SK-N-SH (cell line): ENCODE data around the gene SLC25A48. TPM values are rescaled to one million over a fixed set of nuclear protein-coding genes. Genes with fewer than 3 reads are reported as not detected.

Experiments used
- CTCF ChIA-PET: fragments of 300-600, 350-600 bp; formaldehyde crosslinking; extraction: SDS; loops from one replicate; lab custom pipeline; 2021; lab: Yijun Ruan, JAX
- POLR2A ChIA-PET: fragments of 350-600 bp; sonication (Branson Sonifier 250); formaldehyde crosslinking; extraction: SDS; loops from one replicate; lab custom pipeline; 2020; ENCODE audit warnings: antibody characterized with exemption, inconsistent platforms; lab: Yijun Ruan, JAX
- DNase-seq: peaks from one replicate; pipeline ENCODE4 v3.0.0; 2012
- H2AFZ ChIP-seq: fragments of 200-600 bp; sonication (generic); 2 replicates; pipeline ENCODE4 v1.8.1; 2016; ENCODE audit warnings: antibody characterized with exemption, mild to moderate bottlenecking, low read depth
- H3F3A ChIP-seq: fragments of 200-600 bp; sonication (generic); replicated peaks from 2 replicates; pipeline ENCODE3; 2016; ENCODE audit warnings: antibody characterized with exemption, mild to moderate bottlenecking; ENCODE audit not compliant: insufficient read depth
- H3K27ac ChIP-seq, 2 experiments: fragments of 200-500 bp in 1 of 2; fragments of 200-600 bp in 1 of 2; sonication (Bioruptor generic) in 1 of 2; sonication (generic), shearing (Covaris generic) in 1 of 2; 2 replicates each; pipeline versions ENCODE4 v1.5.1 to v1.6.1; 2014 to 2016; ENCODE audit warnings: low read depth in 2 of 2, inconsistent platforms in 1 of 2, low read length in 1 of 2, mild to moderate bottlenecking in 1 of 2, mixed read lengths in 1 of 2
- H3K27me3 ChIP-seq: fragments of 200-600 bp; sonication (generic), shearing (Covaris generic); 2 replicates; pipeline ENCODE4 v1.6.1; 2016; ENCODE audit warnings: mixed run types; ENCODE audit not compliant: insufficient read depth
- H3K36me3 ChIP-seq, 2 experiments: fragments of 200-500 bp in 1 of 2; fragments of 200-600 bp in 1 of 2; sonication (Bioruptor generic) in 1 of 2; sonication (generic) in 1 of 2; replicated peaks in 1 of 2; 2 replicates each; pipeline versions ENCODE3 to v1.5.1; 2014 to 2016; ENCODE audit warnings: low read length in 1 of 2, mild to moderate bottlenecking in 1 of 2; ENCODE audit not compliant: insufficient read depth in 2 of 2, control insufficient read depth in 1 of 2
- H3K4me1 ChIP-seq, 2 experiments: fragments of 200-500 bp in 1 of 2; fragments of 200-600 bp in 1 of 2; sonication (Bioruptor generic) in 1 of 2; sonication (generic), shearing (Covaris generic) in 1 of 2; 2 replicates each; pipeline versions ENCODE4 v1.5.1 to v1.6.1; 2014 to 2016; ENCODE audit warnings: low read depth in 1 of 2, low read length in 1 of 2, mixed run types in 1 of 2; ENCODE audit not compliant: insufficient read depth in 2 of 2, control insufficient read depth in 1 of 2
- H3K4me2 ChIP-seq: fragments of 200-600 bp; sonication (generic), shearing (Covaris generic); 2 replicates; pipeline ENCODE4 v1.6.1; 2017; ENCODE audit warnings: mixed run types
- H3K4me3 ChIP-seq, 2 experiments: fragments of 200-500 bp in 1 of 2; fragments of 200-600 bp in 1 of 2; sonication (Bioruptor generic) in 1 of 2; sonication (generic), shearing (Covaris generic) in 1 of 2; 2 replicates each; pipeline versions ENCODE4 v1.5.1 to v1.8.1; 2014 to 2016; ENCODE audit warnings: low read depth in 2 of 2, inconsistent platforms in 1 of 2, low read length in 1 of 2, mild to moderate bottlenecking in 1 of 2, mixed read lengths in 1 of 2, moderate library complexity in 1 of 2
- H3K79me2 ChIP-seq: fragments of 200-600 bp; sonication (generic); 2 replicates; pipeline ENCODE4 v1.8.1; 2017; ENCODE audit warnings: mild to moderate bottlenecking; ENCODE audit not compliant: insufficient read depth
- H3K9ac ChIP-seq: fragments of 200-600 bp; sonication (generic); 2 replicates; pipeline ENCODE4 v1.6.1; 2017; ENCODE audit warnings: mixed run types
- H3K9me2 ChIP-seq: fragments of 200-600 bp; sonication (generic); 2 replicates; pipeline ENCODE4 v1.6.1; 2017; ENCODE audit warnings: mixed run types
- H3K9me3 ChIP-seq: fragments of 200-600 bp; sonication (generic); 2 replicates; pipeline ENCODE4 v1.6.1; 2017; ENCODE audit warnings: mixed run types, mild to moderate bottlenecking, moderate library complexity
- H4K20me1 ChIP-seq: fragments of 200-600 bp; sonication (generic); 2 replicates; pipeline ENCODE4 v1.6.1; 2017; ENCODE audit warnings: mild to moderate bottlenecking, mixed run types; ENCODE audit not compliant: insufficient read depth
- CHD2 ChIP-seq: fragments of 150-350 bp; IDR thresholded peaks from 2 replicates; pipeline ENCODE4 v1.6.1; 2018; ENCODE audit warnings: low read length; ENCODE audit not compliant: partially characterized antibody
- ELF1 ChIP-seq: IDR thresholded peaks from 2 replicates; pipeline ENCODE4 v1.4.0; 2012
- EZH2phosphoT487 ChIP-seq: fragments of 200-600 bp; sonication (generic); IDR thresholded peaks from 2 replicates; pipeline ENCODE4 v1.6.1; 2017; ENCODE audit warnings: low read depth, mixed run types, mild to moderate bottlenecking, antibody characterized with exemption, moderate library complexity, borderline replicate concordance
- FOXJ3 ChIP-seq: sonication (generic); formaldehyde crosslinking; IDR thresholded peaks from 2 replicates; pipeline ENCODE4 v1.5.1; 2020; ENCODE audit warnings: mild to moderate bottlenecking, missing genetic modification reagents
- FOXM1 ChIP-seq: IDR thresholded peaks from 2 replicates; pipeline ENCODE4 v1.4.0; 2012; ENCODE audit warnings: low read depth, mild to moderate bottlenecking
- GABPA ChIP-seq: IDR thresholded peaks from 2 replicates; pipeline ENCODE4 v1.4.0; 2012; ENCODE audit warnings: low read depth, mild to moderate bottlenecking
- GATA2 ChIP-seq: sonication (generic); formaldehyde crosslinking; IDR thresholded peaks from 2 replicates; pipeline ENCODE4 v1.5.0; 2020; ENCODE audit warnings: mild to moderate bottlenecking, missing genetic modification reagents
- MAX ChIP-seq: IDR thresholded peaks from 2 replicates; pipeline ENCODE4 v1.4.0; 2012; ENCODE audit warnings: low read depth
- MEF2A ChIP-seq: IDR thresholded peaks from 2 replicates; pipeline ENCODE4 v1.4.0; 2012; ENCODE audit warnings: low read depth, borderline replicate concordance
- MXI1 ChIP-seq: IDR thresholded peaks from 2 replicates; pipeline ENCODE4 v1.6.1; 2012; ENCODE audit warnings: mild to moderate bottlenecking, low read depth, low read length, improper control_type of control experiment
- NRF1 ChIP-seq: IDR thresholded peaks from 2 replicates; pipeline ENCODE4 v1.6.1; 2012; ENCODE audit warnings: low read depth, mild to moderate bottlenecking, low read length
- PBX3 ChIP-seq: IDR thresholded peaks from 2 replicates; pipeline ENCODE4; 2012
- POLR2AphosphoS5 ChIP-seq: IDR thresholded peaks from 2 replicates; pipeline ENCODE4 v1.6.1; 2012; ENCODE audit warnings: low read depth, low read length
- RAD21 ChIP-seq: IDR thresholded peaks from 2 replicates; pipeline ENCODE4 v1.6.1; 2012; ENCODE audit warnings: mild to moderate bottlenecking, low read length
- RCOR1 ChIP-seq: fragments of 150-350 bp; IDR thresholded peaks from 2 replicates; pipeline ENCODE4 v1.6.1; 2017; ENCODE audit warnings: antibody characterized with exemption, low read length
- REST ChIP-seq: IDR thresholded peaks from 2 replicates; pipeline ENCODE4 v1.6.1; 2012; ENCODE audit warnings: mild to moderate bottlenecking, low read depth, low read length, moderate library complexity
- SIN3A ChIP-seq: IDR thresholded peaks from 2 replicates; pipeline ENCODE4 v1.6.1; 2012; ENCODE audit warnings: low read depth, mild to moderate bottlenecking, low read length, moderate library complexity, borderline replicate concordance
- TAF1 ChIP-seq: IDR thresholded peaks from 2 replicates; pipeline ENCODE4 v1.6.1; 2012; ENCODE audit warnings: low read depth, mild to moderate bottlenecking, low read length, moderate library complexity, borderline replicate concordance
- TCF12 ChIP-seq: IDR thresholded peaks from 2 replicates; pipeline ENCODE4 v1.4.0; 2012
- TEAD4 ChIP-seq: IDR thresholded peaks from 2 replicates; pipeline ENCODE4 v1.4.0; 2012; ENCODE audit warnings: mild to moderate bottlenecking, borderline replicate concordance; ENCODE audit not compliant: insufficient read depth
- USF1 ChIP-seq: IDR thresholded peaks from 2 replicates; pipeline ENCODE4 v1.4.0; 2012; ENCODE audit warnings: low read depth, borderline replicate concordance
- YY1 ChIP-seq: IDR thresholded peaks from 2 replicates; pipeline ENCODE4 v1.4.0; 2012; ENCODE audit warnings: low read depth, mild to moderate bottlenecking
- WGBS: methylation state at CpG from one replicate; pipeline ENCODE4 v1.1.6; 2017; ENCODE audit warnings: low lambda C conversion rate; 5-methylcytosine and 5-hydroxymethylcytosine counted together
- polyA plus RNA-seq, 3 experiments: library from polyadenylated mRNA; depleted of rRNA; stranded (reverse); fragments of >200 nt; gene quantifications; 2 replicates each; pipeline ENCODE4 v1.2.3, GENCODE V29; 2012

The SLC25A48 gene
- polyA plus RNA-seq, 1 of the 3 experiments (the other 2 are of a cell fraction) = 0.23 TPM

GRCh38 chr5:135826221-135826525 is 8.3 kb upstream of the SLC25A48 start:
- Histone ChIP-seq H3K4me1 (no peaks in the 10 kb centered on the region; a peak in 1 of 4 replicates), H3K9ac (no peak overlapping the region), H3K36me3 (no peaks in the 10 kb centered on the region), H2AFZ (no peak overlapping the region), H3K4me2 (no peak overlapping the region), H3K27me3 (peaks cover 22% of the 10 kb centered on the region; the same call in 1 of the 2 replicates), H3K9me3 (no peaks in the 10 kb centered on the region), H3K79me2 (no peaks in the 10 kb centered on the region), H3K4me3 (no peak overlapping the region), H3K27ac (no peak overlapping the region), H3F3A (no peaks in the 10 kb centered on the region), H4K20me1 (no peaks in the 10 kb centered on the region), H3K9me2 (no peaks in the 10 kb centered on the region)
- ChIA-PET POLR2A (no interaction called here), CTCF (interaction anchor here (0.9 to 1.6 kb wide), 5 partner anchors 265 to 368 kb away, joined by 4 to 8 read pairs (median 5); no protein-coding TSS in a partner anchor)
- TF ChIP-seq SIN3A = no peak
- no peak for TF ChIP-seq YY1
- TF ChIP-seq EZH2phosphoT487 = no peak
- no peak for TF ChIP-seq RAD21
- no peak for TF ChIP-seq REST
- TF ChIP-seq MAX = no peak
- TF ChIP-seq GABPA = no peak
- WGBS = 37% methylated on average over 3 of the region's 3 CpGs
- DNase-seq = no peak

- Histone ChIP-seq H3K4me3 (no peak overlapping the region), H3K9ac (no peak overlapping the region), H3K4me2 (no peak overlapping the region), H3F3A (no peaks in the 10 kb centered on the region), H3K27me3 (peaks cover 29% of the 10 kb centered on the region; the same call in 1 of the 2 replicates), H3K79me2 (no peaks in the 10 kb centered on the region), H3K27ac (no peak overlapping the region), H2AFZ (no peak overlapping the region), H3K36me3 (no peaks in the 10 kb centered on the region), H3K4me1 (no peaks in the 10 kb centered on the region; a peak in 1 of 4 replicates), H3K9me3 (no peaks in the 10 kb centered on the region), H4K20me1 (no peaks in the 10 kb centered on the region), H3K9me2 (no peaks in the 10 kb centered on the region)
- CTCF ChIA-PET = interaction anchor here (0.9 to 8.9 kb wide), 6 partner anchors 263 to 361 kb away, joined by 4 to 315 read pairs (median 6); no protein-coding TSS in a partner anchor
- TF ChIP-seq CHD2 (no peak), POLR2AphosphoS5 (no peak), SIN3A (no peak), TCF12 (no peak), USF1 (no peak), MEF2A (no peak), GATA2 (CRISPR knock-in tag) (no peak), YY1 (no peak), FOXM1 (no peak), TAF1 (no peak), GABPA (no peak), MXI1 (no peak), NRF1 (no peak), FOXJ3 (CRISPR knock-in tag) (no peak), ELF1 (no peak), RCOR1 (no peak), PBX3 (no peak), TEAD4 (no peak)
- POLR2A ChIA-PET = no interaction called here
- 16% methylated on average over 8 of the region's 8 CpGs for WGBS
- no peak for DNase-seq
Observed at GRCh38 chr5:135826994-135827671, 7.3 kb upstream of the SLC25A48 start.
